ENCODE data around the gene PHF10. TPM values are rescaled to one million over a fixed set of nuclear protein-coding genes. Genes with fewer than 3 reads are reported as not detected.

Gene PHF10
- total RNA-seq: 11.6 and 21.1 TPM in 2 replicates

GRCh38 chr6:169724494-169725124 is at the start of gene PHF10:
TSS of gene PHF10 (minus strand) at chr6:169724500. CDS start at chr6:169723931, 569 bp downstream.

GRCh38 chr6:169751242-169752073 is 27.2 kb upstream of the PHF10 start, which contains the start of the genes DYNLT2 and ERMARD:
TSS of gene DYNLT2 (minus strand) at chr6:169751572. CDS start at chr6:169751458, 114 bp downstream.
TSS of gene ERMARD (plus strand) at chr6:169751622. CDS start at chr6:169751658, 36 bp downstream.

GRCh38 chr6:169701954-169702839 is 22.1 kb downstream of the PHF10 start, which contains the start of the genes C6orf120 and WDR27:
TSS of gene C6orf120 (plus strand) at chr6:169702126. CDS start at chr6:169702460, 334 bp downstream.
TSS of gene WDR27 (minus strand) at chr6:169702029. CDS start at chr6:169689005, 13,024 bp downstream.

Other genes starting within 250 kb of the PHF10 start
- gene WDR27, start 22.5 kb downstream of the PHF10 start, total RNA-seq: 10.9 and 11.1 TPM in 2 replicates
- gene C6orf120, start 22.4 kb downstream of the PHF10 start, total RNA-seq: 19.0 and 28.8 TPM in 2 replicates
- 0.72 and 1.3 TPM in 2 replicates for gene DYNLT2, start 27.1 kb upstream of the PHF10 start, total RNA-seq
- gene ERMARD, start 27.1 kb upstream of the PHF10 start, total RNA-seq: 24.1 and 26.3 TPM in 2 replicates